GM23338 (cell line): ENCODE measurements around the gene SENP5. TPM values are rescaled to one million over a fixed set of nuclear protein-coding genes. Genes with fewer than 3 reads are reported as not detected.

ENCODE experiments used
- ATAC-seq: fragments of 200-7000 bp; cut with Tn5 transposase; 3 replicates; pipeline ENCODE4 v1.9.1; 2020
- DNase-seq: peaks from one replicate; pipeline ENCODE4 v3.0.0-alpha.2; 2015; ENCODE audit warnings: low spot score
- H2AFZ ChIP-seq: fragments of 200-600 bp; sonication (generic); 2 replicates; pipeline ENCODE4 v1.8.0; 2016; ENCODE audit warnings: antibody characterized with exemption, mild to moderate bottlenecking, moderate library complexity
- H3F3A ChIP-seq: fragments of 200-600 bp; sonication (generic); replicated peaks from 2 replicates; pipeline ENCODE4 v1.8.0; 2017; ENCODE audit warnings: antibody characterized with exemption, mixed run types, low read depth
- H3K27ac ChIP-seq: fragments of 200-600 bp; sonication (generic); 2 replicates; pipeline ENCODE4 v1.6.1; 2016; ENCODE audit warnings: low read depth
- H3K27me3 ChIP-seq: fragments of 200-600 bp; sonication (generic); 2 replicates; pipeline ENCODE4 v1.8.0; 2016; ENCODE audit warnings: mild to moderate bottlenecking, mixed run types, moderate library complexity; ENCODE audit not compliant: insufficient read depth
- H3K36me3 ChIP-seq: fragments of 200-600 bp; sonication (generic); 2 replicates; pipeline ENCODE4 v1.8.0; 2016; ENCODE audit warnings: mild to moderate bottlenecking; ENCODE audit not compliant: insufficient read depth
- H3K4me1 ChIP-seq: fragments of 200-600 bp; sonication (generic); 2 replicates; pipeline ENCODE4 v1.8.0; 2016; ENCODE audit warnings: mild to moderate bottlenecking, moderate library complexity; ENCODE audit not compliant: insufficient read depth
- H3K4me2 ChIP-seq: fragments of 200-600 bp; sonication (generic); 2 replicates; pipeline ENCODE4 v1.7.1; 2017; ENCODE audit warnings: mixed run types
- H3K4me3 ChIP-seq: fragments of 200-600 bp; sonication (generic); 2 replicates; pipeline ENCODE4 v1.6.1; 2016; ENCODE audit warnings: mixed run types
- H3K79me2 ChIP-seq: fragments of 200-600 bp; sonication (generic); replicated peaks from 2 replicates; pipeline ENCODE4 v1.8.0; 2017; ENCODE audit warnings: mild to moderate bottlenecking; ENCODE audit not compliant: insufficient read depth
- H3K9me2 ChIP-seq: fragments of 200-600 bp; sonication (generic); 2 replicates; pipeline ENCODE4 v1.8.0; 2017; ENCODE audit not compliant: insufficient read depth
- H4K20me1 ChIP-seq: fragments of 200-600 bp; sonication (generic); replicated peaks from 2 replicates; pipeline ENCODE4 v1.8.0; 2017; ENCODE audit warnings: mild to moderate bottlenecking; ENCODE audit not compliant: insufficient read depth
- H3K27ac Mint-ChIP-seq: 2 replicates; pipeline ENCODE4 v1.8.0; 2020; ENCODE audit warnings: inconsistent platforms, mild to moderate bottlenecking, moderate library complexity, mixed read lengths
- H3K27me3 Mint-ChIP-seq: 3 replicates; pipeline ENCODE4 v1.8.0; 2022; ENCODE audit warnings: low read depth, mild to moderate bottlenecking, moderate library complexity, mixed read lengths, inconsistent platforms; ENCODE audit not compliant: insufficient read depth, poor library complexity
- H3K36me3 Mint-ChIP-seq: 3 replicates; pipeline ENCODE4 v1.8.0; 2021; ENCODE audit warnings: low read depth, mild to moderate bottlenecking, inconsistent platforms, moderate library complexity, mixed read lengths
- H3K4me1 Mint-ChIP-seq: 3 replicates; pipeline ENCODE4 v1.8.0; 2020; ENCODE audit warnings: mild to moderate bottlenecking, inconsistent platforms, mixed read lengths
- H3K4me3 Mint-ChIP-seq: 3 replicates; pipeline ENCODE4 v1.8.0; 2021; ENCODE audit warnings: moderate library complexity, mild to moderate bottlenecking, inconsistent platforms, mixed read lengths
- H3K9me3 Mint-ChIP-seq: 3 replicates; pipeline ENCODE4 v1.8.0; 2020; ENCODE audit warnings: moderate library complexity, mild to moderate bottlenecking, inconsistent platforms, mixed read lengths
- EZH2 ChIP-seq: fragments of 200-600 bp; sonication (generic); IDR thresholded peaks from one replicate; pipeline ENCODE4 v1.8.0; 2017; ENCODE audit warnings: antibody characterized with exemption, mild to moderate bottlenecking, low read depth; ENCODE audit not compliant: unreplicated experiment
- EZH2phosphoT487 ChIP-seq: fragments of 200-600 bp; sonication (generic); IDR thresholded peaks from one replicate; pipeline ENCODE4 v1.8.1; 2018; ENCODE audit warnings: antibody characterized with exemption; ENCODE audit not compliant: unreplicated experiment
- JUNB ChIP-seq: IDR thresholded peaks from one replicate; pipeline ENCODE4 v1.6.1; 2016; ENCODE audit warnings: antibody characterized with exemption; ENCODE audit not compliant: unreplicated experiment
- POLR2AphosphoS5 ChIP-seq: IDR thresholded peaks from 2 replicates; pipeline ENCODE4 v1.6.1; 2016; ENCODE audit warnings: antibody characterized with exemption, low read depth
- STAT1 ChIP-seq: IDR thresholded peaks from one replicate; pipeline ENCODE4 v1.6.1; 2016; ENCODE audit warnings: antibody characterized with exemption; ENCODE audit not compliant: unreplicated experiment
- ZNF114 ChIP-seq: fragments of 250-450 bp; sonication (Bioruptor Pico); IDR thresholded peaks from 2 replicates; pipeline ENCODE4 v1.5.0; 2020; ENCODE audit warnings: mild to moderate bottlenecking, moderate library complexity
- ZNF331 ChIP-seq: fragments of 250-450 bp; sonication (Bioruptor Pico); IDR thresholded peaks from 2 replicates; pipeline ENCODE4 v1.5.0; 2020; ENCODE audit warnings: low read depth, mild to moderate bottlenecking, moderate library complexity
- ZNF462 ChIP-seq: fragments of 250-450 bp; sonication (Bioruptor Pico); IDR thresholded peaks from 2 replicates; pipeline ENCODE4 v1.5.0; 2020; ENCODE audit warnings: mild to moderate bottlenecking, moderate library complexity
- polyA plus RNA-seq: library from polyadenylated mRNA; unstranded; fragments of >200 nt; fragmentation: Nextera tagmentation; extraction: Ambion mirVana; gene quantifications from 2 replicates; pipeline ENCODE4 v1.2.1, GENCODE V29; 2016
- total RNA-seq: library from RNA; depleted of rRNA; stranded (reverse); fragments of >200 nt; shearing (Covaris generic); gene quantifications from 2 replicates; pipeline ENCODE4 v1.2.3, GENCODE V29; 2014

The SENP5 gene
- total and polyA plus RNA-seq, 2 experiments from 2014 or later, result 12.2 to 34.3 TPM

DNA sequence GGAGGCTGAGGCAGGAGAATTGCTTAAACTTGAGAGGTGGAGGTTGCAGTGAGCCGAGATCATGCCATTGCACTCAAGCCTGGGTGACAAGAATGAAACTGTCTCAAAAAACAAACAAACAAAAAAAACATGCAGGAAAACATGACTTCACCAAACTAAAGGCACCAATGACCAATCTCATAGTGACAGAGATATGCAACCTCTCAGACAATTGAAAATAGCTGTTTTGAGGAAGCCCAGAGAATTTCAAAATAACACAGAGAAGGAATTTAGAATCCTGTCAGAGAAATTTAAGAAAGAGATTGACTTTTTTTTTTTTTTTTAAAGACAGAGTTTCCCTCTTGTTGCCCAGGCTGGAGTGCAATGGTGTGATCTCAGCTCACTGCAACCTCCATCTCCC, 48.5 kb downstream of the SENP5 start:
- Histone ChIP-seq H3K4me3 (no peak overlapping the region), H3K27ac (no peak overlapping the region), H3K36me3 (no peaks in the 10 kb centered on the region; the same call in 1 of the 2 replicates), H3K79me2 (no peaks in the 10 kb centered on the region), H3K27me3 (no peaks in the 10 kb centered on the region), H3K9me2 (no peaks in the 10 kb centered on the region), H3F3A (no peaks in the 10 kb centered on the region), H3K4me2 (no peak overlapping the region), H3K4me1 (no peaks in the 10 kb centered on the region), H4K20me1 (no peaks in the 10 kb centered on the region; the same call in 1 of the 2 replicates), H2AFZ (no peak overlapping the region)
- TF ChIP-seq STAT1 (no peak), POLR2AphosphoS5 (no peak)
- Mint-ChIP-seq H3K4me3 (no peak overlapping the region), H3K27me3 (peaks cover 2% of the 10 kb centered on the region), H3K4me1 (no peaks in the 10 kb centered on the region), H3K9me3 (no peaks in the 10 kb centered on the region), H3K36me3 (peaks cover 19% of the 10 kb centered on the region), H3K27ac (no peak overlapping the region)
- ATAC-seq, result no peak
- DNase-seq, result no peak

DNA sequence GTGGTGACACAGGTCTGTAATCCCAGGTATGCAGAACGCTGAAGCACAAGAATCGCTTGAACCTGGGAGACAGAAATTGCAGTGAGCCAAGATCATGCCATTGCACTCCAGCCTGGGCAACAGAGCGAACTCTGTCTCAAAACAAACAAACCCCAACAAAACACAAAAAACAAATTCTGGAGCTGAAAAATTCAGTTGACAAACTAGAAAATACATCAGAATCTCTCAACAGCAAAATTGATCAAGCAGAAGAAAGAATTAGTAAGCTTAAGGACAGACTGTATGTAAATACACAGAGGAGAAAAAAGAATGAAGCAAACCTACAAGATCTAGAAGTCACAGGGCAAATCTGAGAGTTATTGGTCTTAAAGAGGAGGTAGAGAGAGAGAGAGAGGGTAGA, 49.3 kb downstream of the SENP5 start:
- no peak overlapping the region for H2AFZ ChIP-seq
- Mint-ChIP-seq H3K4me1 (no peaks in the 10 kb centered on the region), H3K27me3 (peaks cover 2% of the 10 kb centered on the region), H3K4me3 (no peak overlapping the region), H3K36me3 (peaks cover 19% of the 10 kb centered on the region), H3K9me3 (no peaks in the 10 kb centered on the region), H3K27ac (no peak overlapping the region)
- H3F3A ChIP-seq, result no peaks in the 10 kb centered on the region
- H3K36me3 ChIP-seq, result no peaks in the 10 kb centered on the region; the same call in 1 of the 2 replicates
- H3K27me3 ChIP-seq, result no peaks in the 10 kb centered on the region
- no peak overlapping the region for H3K4me2 ChIP-seq
- TF ChIP-seq ZNF114 (CRISPR knock-in tag), result no peak
- TF ChIP-seq ZNF331 (CRISPR knock-in tag), result no peak
- no peak for TF ChIP-seq JUNB
- TF ChIP-seq EZH2, result no peak
- TF ChIP-seq STAT1, result no peak
- no peak for TF ChIP-seq POLR2AphosphoS5
- no peak for TF ChIP-seq EZH2phosphoT487
- TF ChIP-seq ZNF462 (CRISPR knock-in tag), result no peak
- H4K20me1 ChIP-seq, result no peaks in the 10 kb centered on the region; the same call in 1 of the 2 replicates
- no peak for ATAC-seq
- H3K9me2 ChIP-seq, result no peaks in the 10 kb centered on the region
- no peaks in the 10 kb centered on the region for H3K4me1 ChIP-seq
- DNase-seq, result no peak
- no peak overlapping the region for H3K27ac ChIP-seq
- no peak overlapping the region for H3K4me3 ChIP-seq
- H3K79me2 ChIP-seq, result no peaks in the 10 kb centered on the region
